A549 (cell line): ENCODE data around the gene CXADR. TPM values are rescaled to one million over a fixed set of nuclear protein-coding genes. Genes with fewer than 3 reads are reported as not detected.

Experiments used
- ATAC-seq, 2 experiments: fragments of 200-7000 bp in 1 of 2; fragments of >200 bp in 1 of 2; cut with Nextera tagmentation in 1 of 2; cut with Tn5 transposase in 1 of 2; 3 replicates each; pipeline versions ENCODE4 v1.8.0 to v1.9.1; 2018 to 2020; ENCODE audit warnings: mild to moderate bottlenecking in 1 of 2, moderate library complexity in 1 of 2
- CTCF ChIA-PET: fragments of 300-600 bp; sonication (Branson Sonifier 250); formaldehyde crosslinking; extraction: SDS; loops from one replicate; lab custom pipeline; 2021; ENCODE audit warnings: antibody characterized with exemption, inconsistent platforms; lab: Yijun Ruan, JAX
- POLR2A ChIA-PET: fragments of 350-600 bp; formaldehyde crosslinking; extraction: SDS; loops from one replicate; lab custom pipeline; 2021; ENCODE audit warnings: antibody characterized with exemption, inconsistent platforms; lab: Yijun Ruan, JAX
- DNase-seq, 2 experiments: peaks; one replicate each; pipeline versions ENCODE4 v3.0.0 to v3.0.0-alpha.2; 2011 to 2016; ENCODE audit warnings: low read depth in 1 of 2, low spot score in 1 of 2
- FAIRE-seq: peaks from 2 replicates; lab custom pipeline; 2011; peaks lifted over from hg19 to GRCh38; lab: Jason Lieb, UNC
- H3K27ac ChIP-seq, 2 experiments: fragments of >200 bp; sonication (Bioruptor Twin); formaldehyde crosslinking; 3 replicates each; pipeline ENCODE4 v1.5.1; 2016 to 2017
- H3K4me1 ChIP-seq: fragments of >200 bp; sonication (Bioruptor Twin); formaldehyde crosslinking; 3 replicates; pipeline ENCODE4 v1.6.1; 2016
- H3K4me2 ChIP-seq: fragments of >200 bp; sonication (Bioruptor Twin); formaldehyde crosslinking; 3 replicates; pipeline ENCODE4 v1.6.1; 2016
- H3K4me3 ChIP-seq: fragments of >200 bp; sonication (Bioruptor Twin); formaldehyde crosslinking; 3 replicates; pipeline ENCODE4 v1.5.1; 2016
- H3K9me3 ChIP-seq: fragments of >200 bp; sonication (Bioruptor Twin); formaldehyde crosslinking; 3 replicates; pipeline ENCODE4 v1.6.1; 2016
- BCL3 ChIP-seq: fragments of >200 bp; sonication (Bioruptor Twin); formaldehyde crosslinking; IDR thresholded peaks from 3 replicates; pipeline ENCODE4 v1.6.1; 2016
- CBX2 ChIP-seq: fragments of 200-600 bp; sonication (generic); IDR thresholded peaks from 2 replicates; pipeline ENCODE4 v1.6.1; 2016; ENCODE audit warnings: low read depth, mild to moderate bottlenecking, borderline replicate concordance
- CEBPB ChIP-seq, 2 experiments: fragments of >200 bp in 1 of 2; sonication (Bioruptor Twin) in 1 of 2; formaldehyde crosslinking in 1 of 2; IDR thresholded peaks; 2 replicates each; pipeline ENCODE4 v1.6.1; 2012 to 2016
- CHD2 ChIP-seq: fragments of 150-350 bp; IDR thresholded peaks from 2 replicates; pipeline ENCODE4 v1.6.1; 2014; ENCODE audit warnings: low read length; ENCODE audit not compliant: partially characterized antibody
- CHD4 ChIP-seq: fragments of 200-600 bp; sonication (generic); IDR thresholded peaks from 2 replicates; pipeline ENCODE4 v1.6.1; 2016; ENCODE audit warnings: antibody characterized with exemption, mild to moderate bottlenecking, borderline replicate concordance
- EHF ChIP-seq: fragments of 250-450 bp; sonication (Bioruptor Pico); IDR thresholded peaks from 2 replicates; pipeline ENCODE4 v1.5.0; 2020; ENCODE audit warnings: mild to moderate bottlenecking
- EP300 ChIP-seq, 2 experiments: fragments of >200 bp; sonication (Bioruptor Twin); formaldehyde crosslinking; IDR thresholded peaks; 2 replicates in 1 of 2; 3 replicates in 1 of 2; pipeline ENCODE4 v1.6.1; 2016 to 2017
- FOXS1 ChIP-seq: fragments of 250-450 bp; sonication (Bioruptor Pico); IDR thresholded peaks from 2 replicates; pipeline ENCODE4 v1.5.0; 2020; ENCODE audit warnings: mild to moderate bottlenecking, moderate library complexity
- GATA3 ChIP-seq: IDR thresholded peaks from 2 replicates; pipeline ENCODE4 v1.6.1; 2012; ENCODE audit warnings: borderline replicate concordance
- HOXB13 ChIP-seq: fragments of 250-450 bp; sonication (Bioruptor Pico); IDR thresholded peaks from 2 replicates; pipeline ENCODE4 v1.5.0; 2020; ENCODE audit warnings: low read depth, mild to moderate bottlenecking, moderate library complexity
- KDM1A ChIP-seq: fragments of 200-600 bp; sonication (generic); IDR thresholded peaks from 2 replicates; pipeline ENCODE4 v1.6.1; 2016; ENCODE audit warnings: low read depth, mild to moderate bottlenecking
- MAFK ChIP-seq: fragments of 450-650 bp; IDR thresholded peaks from 2 replicates; pipeline ENCODE4 v1.6.1; 2014; ENCODE audit not compliant: partially characterized antibody
- MAZ ChIP-seq: fragments of 150-350 bp; IDR thresholded peaks from 2 replicates; pipeline ENCODE4 v1.6.1; 2014; ENCODE audit warnings: antibody characterized with exemption, low read depth, low read length, borderline replicate concordance
- MYC ChIP-seq: IDR thresholded peaks from 2 replicates; pipeline ENCODE4 v1.6.1; 2012; ENCODE audit warnings: mild to moderate bottlenecking, inconsistent platforms, low read length, improper control_type of control experiment, borderline replicate concordance
- NFE2L2 ChIP-seq: fragments of 150-350 bp; conservative IDR thresholded peaks from 2 replicates; pipeline ENCODE4 v1.6.1; 2014; ENCODE audit warnings: low read length
- NPAS2 ChIP-seq: fragments of 250-450 bp; sonication (Bioruptor Pico); IDR thresholded peaks from 2 replicates; pipeline ENCODE4 v1.8.0; 2022; ENCODE audit warnings: mild to moderate bottlenecking, moderate library complexity, borderline replicate concordance
- RARB ChIP-seq: fragments of 250-450 bp; sonication (Bioruptor Pico); IDR thresholded peaks from 2 replicates; pipeline ENCODE4 v1.8.0; 2021; ENCODE audit warnings: mild to moderate bottlenecking, moderate library complexity
- RCOR1 ChIP-seq: fragments of 150-350 bp; IDR thresholded peaks from 2 replicates; pipeline ENCODE4 v1.6.1; 2014; ENCODE audit warnings: antibody characterized with exemption, low read length, low read depth
- RFX5 ChIP-seq: fragments of 450-650 bp; IDR thresholded peaks from 2 replicates; pipeline ENCODE4 v1.7.1; 2014; ENCODE audit warnings: antibody characterized with exemption, mild to moderate bottlenecking, moderate library complexity
- SREBF2 ChIP-seq: fragments of 450-650 bp; IDR thresholded peaks from 2 replicates; pipeline ENCODE4 v1.6.1; 2014; ENCODE audit warnings: mild to moderate bottlenecking, moderate library complexity
- TFCP2L1 ChIP-seq: fragments of 250-450 bp; sonication (Bioruptor Pico); IDR thresholded peaks from 2 replicates; pipeline ENCODE4 v1.5.0; 2021; ENCODE audit warnings: mild to moderate bottlenecking
- TP53 ChIP-seq: fragments of 250-450 bp; sonication (Bioruptor Pico); IDR thresholded peaks from 2 replicates; pipeline ENCODE4 v1.5.0; 2021; ENCODE audit warnings: mild to moderate bottlenecking, moderate library complexity
- ZFP36 ChIP-seq: fragments of 450-650 bp; IDR thresholded peaks from 2 replicates; pipeline ENCODE4 v1.6.1; 2014; ENCODE audit warnings: borderline replicate concordance; ENCODE audit not compliant: partially characterized antibody
- WGBS: methylation state at CpG from one replicate; pipeline ENCODE4 v1.1.6; 2017; ENCODE audit errors: missing lambda C conversion rate; 5-methylcytosine and 5-hydroxymethylcytosine counted together
- polyA plus RNA-seq, 4 experiments: library from polyadenylated mRNA; depleted of rRNA in 3 of 4; stranded (reverse); fragments of >200 nt; fragmentation: RNase III in 1 of 4; extraction: RNeasy Plus Mini Kit Qiagen cat#74134 plus additional on column Dnase treatment in 1 of 4; gene quantifications; 2 replicates in 3 of 4; 3 replicates in 1 of 4; pipeline ENCODE4 v1.2.3, GENCODE V29; 2011 to 2017
- TF ChIP-seq, protein P1 (sequence below): fragments of >200 bp; sonication (Bioruptor Twin); formaldehyde crosslinking; IDR thresholded peaks from 2 replicates; pipeline ENCODE4 v1.6.1; 2016
- TF ChIP-seq, protein P2 (sequence below): IDR thresholded peaks from 2 replicates; pipeline ENCODE4 v1.6.1; 2012

Gene CXADR
- polyA plus RNA-seq, 2 of the 4 experiments (the other 2 are of a cell fraction) = 7.7 to 21.7 TPM

GRCh38 chr21:17542371-17543011 is 29.6 kb downstream of the CXADR start:
- Histone ChIP-seq H3K27ac (no peak overlapping the region), H3K9me3 (no peaks in the 10 kb centered on the region), H3K4me1 (peaks cover 23% of the 10 kb centered on the region; the same call in 2 of the 3 replicates), H3K4me2 (peak overlapping the region; percentile 75), H3K4me3 (0 out of 3 replicates have a peak overlapping the region, but pooled peaks have one; percentile 11)
- DNase-seq = peak in 1 of 2 experiments; percentile 37
- peak in 1 of 2 experiments; percentile 68; a peak in 3 of 6 replicates for ATAC-seq
- CTCF ChIA-PET = no interaction called here
- WGBS = 3% methylated on average over 5 of the region's 5 CpGs
- FAIRE-seq = no peak
- POLR2A ChIA-PET = interaction anchor here (0.6 kb wide), 1 partner anchor 22 kb away, joined by 3 read pairs; no protein-coding TSS in a partner anchor
- TF ChIP-seq GATA3 (peak; percentile 69), FOXS1 (CRISPR knock-in tag) (no peak)

GRCh38 chr21:17545007-17545406 is 32.2 kb downstream of the CXADR start:
- Histone ChIP-seq H3K4me2 (no peak overlapping the region), H3K4me1 (peaks cover 20% of the 10 kb centered on the region; the same call in 2 of the 3 replicates), H3K9me3 (no peaks in the 10 kb centered on the region), H3K27ac (no peak overlapping the region), H3K4me3 (no peak overlapping the region)
- DNase-seq = no peak
- no peak for FAIRE-seq
- 79% methylated on average over 1 of the region's 1 CpG for WGBS
- ATAC-seq = no peak
- ChIA-PET CTCF (interaction anchor here (0.6 to 1.4 kb wide), 2 partner anchors 10 to 109 kb away, joined by 3 to 10 read pairs; no protein-coding TSS in a partner anchor), POLR2A (interaction anchor here (0.6 kb wide), 1 partner anchor 77 kb away, joined by 5 read pairs; no protein-coding TSS in a partner anchor)
- no peak for TF ChIP-seq RFX5
- no peak for TF ChIP-seq RARB (CRISPR knock-in tag)
- TF ChIP-seq NPAS2 (CRISPR knock-in tag) = no peak
- TF ChIP-seq GATA3 = no peak
- no peak for TF ChIP-seq CEBPB (IDR thresholded peaks at IDR 0.05)
- no peak for TF ChIP-seq SREBF2
- TF ChIP-seq TP53 = no peak
- TF ChIP-seq KDM1A = no peak
- no peak for TF ChIP-seq EP300 (IDR thresholded peaks at IDR 0.05)
- TF ChIP-seq, protein P1, sequence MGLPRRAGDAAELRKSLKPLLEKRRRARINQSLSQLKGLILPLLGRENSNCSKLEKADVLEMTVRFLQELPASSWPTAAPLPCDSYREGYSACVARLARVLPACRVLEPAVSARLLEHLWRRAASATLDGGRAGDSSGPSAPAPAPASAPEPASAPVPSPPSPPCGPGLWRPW = no peak
- no peak for TF ChIP-seq ZFP36
- no peak for TF ChIP-seq MYC
- no peak for TF ChIP-seq MAFK
- TF ChIP-seq BCL3 = no peak

DNA sequence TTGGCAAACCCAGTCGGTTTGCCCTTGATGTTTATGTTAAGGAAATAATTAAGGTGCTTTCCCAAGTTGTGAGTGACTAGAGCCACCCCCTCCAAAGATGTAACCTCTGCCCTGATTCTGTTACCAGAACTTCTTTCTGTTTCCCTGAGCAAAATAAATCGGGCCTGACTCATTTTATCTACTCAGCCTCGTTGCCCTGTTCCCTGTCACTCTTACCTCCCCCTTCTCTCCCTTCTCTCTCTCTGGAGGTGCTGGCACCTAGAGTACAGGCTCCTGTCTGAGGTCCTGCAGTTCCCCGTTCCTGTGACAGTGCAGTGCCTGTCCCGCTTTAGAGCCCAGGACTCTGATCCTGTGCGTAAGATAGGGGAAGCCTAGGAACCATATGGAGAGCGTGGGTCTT is 35.4 kb downstream of the CXADR start:
- no peak for FAIRE-seq
- no peak for TF ChIP-seq HOXB13 (CRISPR knock-in tag)
- no peak for TF ChIP-seq NFE2L2
- no peak for TF ChIP-seq RCOR1
- no peak for TF ChIP-seq RFX5
- TF ChIP-seq CHD4 = no peak
- no peak for TF ChIP-seq MAFK
- TF ChIP-seq CBX2 = no peak
- TF ChIP-seq EHF (CRISPR knock-in tag) = no peak
- TF ChIP-seq CHD2 = no peak
- TF ChIP-seq, protein P2, sequence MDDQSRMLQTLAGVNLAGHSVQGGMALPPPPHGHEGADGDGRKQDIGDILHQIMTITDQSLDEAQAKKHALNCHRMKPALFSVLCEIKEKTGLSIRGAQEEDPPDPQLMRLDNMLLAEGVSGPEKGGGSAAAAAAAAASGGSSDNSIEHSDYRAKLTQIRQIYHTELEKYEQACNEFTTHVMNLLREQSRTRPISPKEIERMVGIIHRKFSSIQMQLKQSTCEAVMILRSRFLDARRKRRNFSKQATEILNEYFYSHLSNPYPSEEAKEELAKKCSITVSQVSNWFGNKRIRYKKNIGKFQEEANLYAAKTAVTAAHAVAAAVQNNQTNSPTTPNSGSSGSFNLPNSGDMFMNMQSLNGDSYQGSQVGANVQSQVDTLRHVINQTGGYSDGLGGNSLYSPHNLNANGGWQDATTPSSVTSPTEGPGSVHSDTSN = no peak
- TF ChIP-seq FOXS1 (CRISPR knock-in tag) = no peak
- no peak for TF ChIP-seq TFCP2L1 (CRISPR knock-in tag)
- TF ChIP-seq TP53 = no peak
- TF ChIP-seq MAZ = no peak
- no peak for ATAC-seq

More for the DNA sequence above, 35.4 kb downstream of the CXADR start:
- no peak for DNase-seq
- H3K4me3 ChIP-seq = no peak overlapping the region
- WGBS = 83% methylated on average over 7 of the region's 7 CpGs
- no peak overlapping the region for H3K27ac ChIP-seq
- peaks cover under 1% of the 10 kb centered on the region; the same call in 2 of the 3 replicates for H3K4me1 ChIP-seq
- no peak overlapping the region for H3K4me2 ChIP-seq
- POLR2A ChIA-PET = no interaction called here
- CTCF ChIA-PET = no interaction called here
- no peaks in the 10 kb centered on the region for H3K9me3 ChIP-seq
